Chondrocyte (in vitro differentiated cells): ENCODE measurements around the gene NES. TPM values are rescaled to one million over a fixed set of nuclear protein-coding genes. Genes with fewer than 3 reads are reported as not detected.

Source experiments
- DNase-seq: peaks from one replicate; pipeline ENCODE4 v3.0.0; 2021; ENCODE audit warnings: mixed read lengths, low spot score
- H3K27ac Mint-ChIP-seq: one replicate; pipeline ENCODE4 v1.8.0; 2021; ENCODE audit warnings: mild to moderate bottlenecking, moderate library complexity, mixed read lengths; ENCODE audit not compliant: unreplicated experiment
- H3K27me3 Mint-ChIP-seq: 2 replicates; pipeline ENCODE4 v1.8.0; 2021; ENCODE audit warnings: low read depth, mixed read lengths
- H3K36me3 Mint-ChIP-seq: 2 replicates; pipeline ENCODE4 v1.8.0; 2021; ENCODE audit warnings: low read depth, mixed read lengths
- H3K4me1 Mint-ChIP-seq: 2 replicates; pipeline ENCODE4 v1.8.0; 2021; ENCODE audit warnings: low read depth, mild to moderate bottlenecking, mixed read lengths
- H3K4me3 Mint-ChIP-seq: one replicate; pipeline ENCODE4 v1.8.0; 2021; ENCODE audit warnings: mild to moderate bottlenecking, moderate library complexity, mixed read lengths; ENCODE audit not compliant: unreplicated experiment
- H3K9me3 Mint-ChIP-seq: 2 replicates; pipeline ENCODE4 v1.8.0; 2021; ENCODE audit warnings: low read depth, mixed read lengths
- CTCF ChIP-seq: fragments of 200-600 bp; sonication (generic); IDR thresholded peaks from 2 replicates; pipeline ENCODE4 v1.5.0; 2021; ENCODE audit warnings: antibody characterized with exemption, mild to moderate bottlenecking, moderate library complexity
- total RNA-seq: library from RNA; stranded (reverse); gene quantifications from 3 replicates; pipeline ENCODE4 v1.2.1, GENCODE V29; 2021

Gene NES
- total RNA-seq, 1 donor from 2014 or later: 6.0 TPM

GRCh38 chr1:156662800-156663055, 14.5 kb downstream of the NES start:
- no peaks in the 10 kb centered on the region for H3K27me3 Mint-ChIP-seq
- H3K4me1 Mint-ChIP-seq: peaks cover 70% of the 10 kb centered on the region
- TF ChIP-seq CTCF: no peak
- DNase-seq: no peak
- no peak overlapping the region for H3K4me3 Mint-ChIP-seq
- no peaks in the 10 kb centered on the region for H3K36me3 Mint-ChIP-seq
- H3K27ac Mint-ChIP-seq: no peak overlapping the region
- no peaks in the 10 kb centered on the region for H3K9me3 Mint-ChIP-seq

- Mint-ChIP-seq H3K4me1 (peaks cover 71% of the 10 kb centered on the region), H3K27ac (peak overlapping the region; percentile 77), H3K27me3 (peaks cover 4% of the 10 kb centered on the region), H3K36me3 (no peaks in the 10 kb centered on the region), H3K4me3 (no peak overlapping the region), H3K9me3 (no peaks in the 10 kb centered on the region)
- no peak for DNase-seq
- no peak for TF ChIP-seq CTCF
Measured at GRCh38 chr1:156662005-156662799, 15.0 kb downstream of the NES start.

- no peaks in the 10 kb centered on the region for H3K36me3 Mint-ChIP-seq
- no peaks in the 10 kb centered on the region for H3K9me3 Mint-ChIP-seq
- H3K4me1 Mint-ChIP-seq: peaks cover 75% of the 10 kb centered on the region
- H3K27ac Mint-ChIP-seq: peak overlapping the region; percentile 90
- TF ChIP-seq CTCF: no peak
- DNase-seq: no peak
- no peak overlapping the region for H3K4me3 Mint-ChIP-seq
- H3K27me3 Mint-ChIP-seq: peaks cover 19% of the 10 kb centered on the region
Measured at GRCh38 chr1:156660752-156661112, 16.5 kb downstream of the NES start.

- H3K27ac Mint-ChIP-seq: peak overlapping the region; percentile 90
- no peaks in the 10 kb centered on the region for H3K36me3 Mint-ChIP-seq
- H3K4me3 Mint-ChIP-seq: peak overlapping the region; percentile 59
- H3K27me3 Mint-ChIP-seq: peaks cover 24% of the 10 kb centered on the region
- peaks cover 69% of the 10 kb centered on the region for H3K4me1 Mint-ChIP-seq
- H3K9me3 Mint-ChIP-seq: no peaks in the 10 kb centered on the region
- DNase-seq: no peak
- TF ChIP-seq CTCF: peak; percentile 100
Measured at GRCh38 chr1:156659988-156660751, 17.0 kb downstream of the NES start.

- no peaks in the 10 kb centered on the region for H3K9me3 Mint-ChIP-seq
- peaks cover 64% of the 10 kb centered on the region for H3K4me1 Mint-ChIP-seq
- H3K36me3 Mint-ChIP-seq: no peaks in the 10 kb centered on the region
- H3K27ac Mint-ChIP-seq: peak overlapping the region; percentile 90
- TF ChIP-seq CTCF: no peak
- peaks cover 28% of the 10 kb centered on the region for H3K27me3 Mint-ChIP-seq
- H3K4me3 Mint-ChIP-seq: peak overlapping the region; percentile 59
- DNase-seq: no peak
Measured at GRCh38 chr1:156659661-156659987, 17.6 kb downstream of the NES start.
